HepG2 (cell line): ENCODE data around the gene IPCEF1. TPM values are rescaled to one million over a fixed set of nuclear protein-coding genes. Genes with fewer than 3 reads are reported as not detected.

Source experiments
- ATAC-seq: fragments of 200-7000 bp; cut with Tn5 transposase; 3 replicates; pipeline ENCODE4 v1.9.1; 2020; ENCODE audit warnings: mild to moderate bottlenecking, moderate library complexity
- BruUV-seq: library from RNA; stranded (reverse); fragments of 400-500 nt; replicated peaks from 2 replicates; lab custom pipeline; 2021; lab: Mats Ljungman, UMichigan
- CTCF ChIA-PET: fragments of 300-600 bp; formaldehyde crosslinking; extraction: SDS; loops from one replicate; lab custom pipeline; 2021; ENCODE audit warnings: low total read pairs, inconsistent platforms, low intra/inter-chr PET ratio; lab: Yijun Ruan, JAX
- POLR2A ChIA-PET: fragments of 350-600 bp; sonication (Branson Sonifier 250); formaldehyde crosslinking; loops from one replicate; lab custom pipeline; 2020; ENCODE audit warnings: antibody characterized with exemption, inconsistent platforms; lab: Yijun Ruan, JAX
- DNase-seq: peaks from one replicate; pipeline ENCODE4 v3.0.0-alpha.2; 2015; ENCODE audit warnings: low spot score
- FAIRE-seq: peaks from 3 replicates; lab custom pipeline; 2011; peaks lifted over from hg19 to GRCh38; lab: Jason Lieb, UNC
- H2AFZ ChIP-seq: one replicate; pipeline ENCODE4 v1.6.1; 2011; ENCODE audit warnings: low read length, inconsistent platforms
- H3K27ac ChIP-seq: fragments of 300-600 bp; 3 replicates; pipeline ENCODE4 v1.8.0; 2011; ENCODE audit warnings: mixed run types, mild to moderate bottlenecking, mixed read lengths, low read length, inconsistent platforms; ENCODE audit not compliant: insufficient read depth; ENCODE audit errors: extremely low read length
- H3K27me3 ChIP-seq, 2 experiments: fragments of 200-600 bp in 1 of 2; 2 replicates in 1 of 2; 3 replicates in 1 of 2; pipeline versions ENCODE4 v1.6.0 to v1.8.0; 2011; ENCODE audit warnings: low read length in 2 of 2, mild to moderate bottlenecking in 2 of 2, moderate library complexity in 2 of 2, inconsistent platforms in 1 of 2; ENCODE audit not compliant: insufficient read depth in 2 of 2, control insufficient read depth in 1 of 2
- H3K36me3 ChIP-seq, 2 experiments: fragments of 200-600 bp in 1 of 2; replicated peaks in 1 of 2; 2 replicates in 1 of 2; 3 replicates in 1 of 2; pipeline versions ENCODE4 v1.5.1 to v1.8.0; 2011; ENCODE audit warnings: low read length in 2 of 2, inconsistent platforms in 1 of 2; ENCODE audit not compliant: insufficient read depth in 2 of 2, control insufficient read depth in 1 of 2
- H3K4me1 ChIP-seq: 2 replicates; pipeline ENCODE4 v1.5.1; 2012; ENCODE audit warnings: low read length, inconsistent platforms; ENCODE audit not compliant: insufficient read depth
- H3K4me2 ChIP-seq: 2 replicates; pipeline ENCODE4 v1.6.0; 2011; ENCODE audit warnings: low read depth, low read length, inconsistent platforms
- H3K4me3 ChIP-seq, 3 experiments: fragments of 200-600 bp in 1 of 3; sonication (generic), shearing (Covaris generic) in 1 of 3; replicated peaks in 1 of 3; 2 replicates each; pipeline ENCODE4 v1.5.1; 2011 to 2016; ENCODE audit warnings: low read length in 3 of 3, inconsistent platforms in 2 of 3, low read depth in 2 of 3, mild to moderate bottlenecking in 2 of 3, control low read depth in 1 of 3, mixed read lengths in 1 of 3; ENCODE audit not compliant: insufficient read depth in 1 of 3
- H3K79me2 ChIP-seq: one replicate; pipeline ENCODE4 v1.6.1; 2011; ENCODE audit warnings: low read length, inconsistent platforms; ENCODE audit not compliant: insufficient read depth
- H3K9ac ChIP-seq: 2 replicates; pipeline ENCODE4 v1.6.0; 2011; ENCODE audit warnings: mild to moderate bottlenecking, low read depth, low read length, inconsistent platforms; ENCODE audit not compliant: insufficient read depth
- H3K9me3 ChIP-seq: 2 replicates; pipeline ENCODE4 v1.5.1; 2012; ENCODE audit warnings: mild to moderate bottlenecking, low read length
- H4K20me1 ChIP-seq: 2 replicates; pipeline ENCODE4 v1.6.0; 2011; ENCODE audit warnings: inconsistent platforms, mild to moderate bottlenecking, low read length, moderate library complexity; ENCODE audit not compliant: insufficient read depth
- HDAC2 ChIP-seq: sonication (generic); formaldehyde crosslinking; IDR thresholded peaks from 2 replicates; pipeline ENCODE4 v1.4.0; 2020; ENCODE audit warnings: missing genetic modification reagents
- MAFF ChIP-seq: IDR thresholded peaks from 2 replicates; pipeline ENCODE4 v1.6.1; 2011; ENCODE audit warnings: low read depth, low read length, improper control_type of control experiment
- MAFK ChIP-seq, 2 experiments: IDR thresholded peaks in 1 of 2; conservative IDR thresholded peaks in 1 of 2; 2 replicates each; pipeline ENCODE4 v1.6.1; 2011; ENCODE audit warnings: improper control_type of control experiment in 2 of 2, low read length in 2 of 2
- ZNF44 ChIP-seq: sonication (generic); formaldehyde crosslinking; IDR thresholded peaks from 2 replicates; pipeline ENCODE4 v1.5.1; 2020; ENCODE audit warnings: mild to moderate bottlenecking, missing genetic modification reagents
- WGBS: methylation state at CpG from one replicate; pipeline ENCODE4 v1.1.6; 2017; ENCODE audit warnings: low lambda C conversion rate; 5-methylcytosine and 5-hydroxymethylcytosine counted together
- in situ Hi-C: cut with HindIII; loops from 2 replicates; pipeline ENCODE4 v1.10.0; 2017; ENCODE audit warnings: low pct_unique_long_range_greater_than_20kb; ENCODE audit not compliant: extremely low pct_ligation_motif_present
- intact Hi-C: fragments of 100-400 bp; cut with micrococcal nuclease; formaldehyde crosslinking; loops from one replicate; pipeline ENCODE4 v1.10.0; 2022; ENCODE audit not compliant: unreplicated experiment
- polyA plus RNA-seq, 8 experiments: library from polyadenylated mRNA; depleted of rRNA in 3 of 8; stranded (reverse) in 7 of 8; unstranded in 1 of 8; fragments of >200 nt; fragmentation: Illumina TruSeq in 4 of 8; extraction: Trizol in 4 of 8; gene quantifications; 2 replicates each; pipeline versions ENCODE4 v1.2.1 to v1.2.3, GENCODE V29; 2011 to 2016; ENCODE audit warnings: low read depth in 4 of 8, missing spikeins in 1 of 8, mixed read lengths in 1 of 8; ENCODE audit not compliant: insufficient read depth in 1 of 8
- total RNA-seq, 5 experiments: library from RNA; depleted of rRNA; stranded (reverse); fragments of >200 nt; fragmentation: Illumina TruSeq; extraction: Trizol; gene quantifications; 2 replicates each; pipeline ENCODE4 v1.2.3, GENCODE V29; 2016; ENCODE audit warnings: low read depth in 1 of 5
- TF ChIP-seq, protein P1 (sequence below): sonication (generic); formaldehyde crosslinking; IDR thresholded peaks from 2 replicates; pipeline ENCODE4 v1.5.0; 2020; ENCODE audit warnings: mild to moderate bottlenecking, missing genetic modification reagents

Gene IPCEF1
- total and polyA plus RNA-seq, 2 of the 13 experiments (the other 11 are each of a cell fraction or from before 2014, with no cell fraction given): 0.03 TPM; not detected in 1

DNA sequence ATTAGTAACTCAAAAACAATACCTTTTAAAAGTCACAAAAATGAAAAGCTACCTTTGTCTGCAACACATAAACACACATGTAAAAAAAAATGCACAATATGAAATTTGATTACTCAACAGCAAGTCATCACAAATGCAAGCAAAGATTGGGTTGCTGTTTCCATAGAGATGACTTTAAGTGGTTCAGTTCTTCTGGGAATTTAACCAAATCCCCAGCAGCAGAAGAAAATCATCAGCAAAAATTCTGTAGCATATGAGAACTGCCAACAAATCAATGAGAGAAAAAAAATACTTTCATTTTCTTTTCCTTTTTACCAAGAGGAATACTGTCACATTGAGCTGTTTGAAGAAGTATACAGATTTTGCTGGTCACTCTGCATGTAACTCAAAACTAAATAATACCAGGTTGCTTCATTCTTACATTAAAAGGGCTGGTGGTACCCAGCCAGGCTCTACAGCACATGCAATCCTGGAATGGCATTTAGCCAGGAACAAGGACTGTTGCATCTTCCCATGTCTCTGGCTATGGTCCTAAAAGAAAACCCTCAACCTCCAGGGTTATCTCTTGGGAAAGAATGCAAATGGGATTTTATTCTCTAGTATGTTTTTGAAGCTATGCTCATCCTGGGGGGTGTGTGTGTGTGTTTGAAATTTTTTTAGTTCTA lies 159.3 kb downstream of the IPCEF1 start (continued):
- TF ChIP-seq, protein P1, sequence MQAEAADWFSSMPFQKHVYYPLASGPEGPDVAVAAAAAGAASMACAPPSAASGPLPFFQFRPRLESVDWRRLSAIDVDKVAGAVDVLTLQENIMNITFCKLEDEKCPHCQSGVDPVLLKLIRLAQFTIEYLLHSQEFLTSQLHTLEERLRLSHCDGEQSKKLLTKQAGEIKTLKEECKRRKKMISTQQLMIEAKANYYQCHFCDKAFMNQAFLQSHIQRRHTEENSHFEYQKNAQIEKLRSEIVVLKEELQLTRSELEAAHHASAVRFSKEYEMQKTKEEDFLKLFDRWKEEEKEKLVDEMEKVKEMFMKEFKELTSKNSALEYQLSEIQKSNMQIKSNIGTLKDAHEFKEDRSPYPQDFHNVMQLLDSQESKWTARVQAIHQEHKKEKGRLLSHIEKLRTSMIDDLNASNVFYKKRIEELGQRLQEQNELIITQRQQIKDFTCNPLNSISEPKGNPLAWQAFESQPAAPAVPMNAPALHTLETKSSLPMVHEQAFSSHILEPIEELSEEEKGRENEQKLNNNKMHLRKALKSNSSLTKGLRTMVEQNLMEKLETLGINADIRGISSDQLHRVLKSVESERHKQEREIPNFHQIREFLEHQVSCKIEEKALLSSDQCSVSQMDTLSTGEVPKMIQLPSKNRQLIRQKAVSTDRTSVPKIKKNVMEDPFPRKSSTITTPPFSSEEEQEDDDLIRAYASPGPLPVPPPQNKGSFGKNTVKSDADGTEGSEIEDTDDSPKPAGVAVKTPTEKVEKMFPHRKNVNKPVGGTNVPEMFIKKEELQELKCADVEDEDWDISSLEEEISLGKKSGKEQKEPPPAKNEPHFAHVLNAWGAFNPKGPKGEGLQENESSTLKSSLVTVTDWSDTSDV (CRISPR knock-in tag): no peak
- TF ChIP-seq ZNF44 (CRISPR knock-in tag): no peak

GRCh38 chr6:154196333-154196885 lies 160.2 kb downstream of the IPCEF1 start:
- intact Hi-C loops: no loop called here
- FAIRE-seq (no peak), ATAC-seq (no peak), DNase-seq (no peak)
- no peaks in the 10 kb centered on the region for H3K4me1 ChIP-seq
- no TSS peak for BruUV-seq
- H3K36me3 ChIP-seq: no peaks in the 10 kb centered on the region
- no peaks in the 10 kb centered on the region for H3K79me2 ChIP-seq
- no peak overlapping the region for H3K4me2 ChIP-seq
- 0% methylated on average over 1 of the region's 1 CpG for WGBS
- no peaks in the 10 kb centered on the region for H3K9me3 ChIP-seq
- ChIA-PET POLR2A (no interaction called here), CTCF (no interaction called here)
- H3K27me3 ChIP-seq: no peaks in the 10 kb centered on the region; a peak in 1 of 5 replicates
- H2AFZ ChIP-seq: no peak overlapping the region
- TF ChIP-seq MAFK (conservative IDR thresholded peaks at IDR 0.05 in 1 of 2, IDR thresholded peaks at IDR 0.05 in 1 of 2; ENCODE audit: low read length in 2 of 2) (peak; percentile 58 to 77; a peak in 3 of 4 replicates), HDAC2 (CRISPR knock-in tag) (no peak), MAFF (peak; percentile 70)
- no peak overlapping the region for H3K27ac ChIP-seq
- H3K4me3 ChIP-seq: no peak overlapping the region
- no peak overlapping the region for H3K9ac ChIP-seq
- in situ Hi-C loops: no loop called here
- no peaks in the 10 kb centered on the region for H4K20me1 ChIP-seq
